ENCODE measurements around the gene TMEM239. TPM values are rescaled to one million over a fixed set of nuclear protein-coding genes. Genes with fewer than 3 reads are reported as not detected.
A peak's percentile ranks its signal among the peaks of the same experiment; 100 is the strongest.
"Not testable (repeated sequence)": the region's sequence is repeated elsewhere in the genome, so short reads cannot be mapped to it uniquely, and the experiment has no call there.

TMEM239 gene
- total RNA-seq (not detected), polyA plus RNA-seq (not detected)
- long read RNA-seq, donor 1 = 0 reads
- long read RNA-seq, donor 2 = 0 reads
- long read RNA-seq, donor 3 = 0 reads
- long read RNA-seq, donor 4 = 0 reads

DNA sequence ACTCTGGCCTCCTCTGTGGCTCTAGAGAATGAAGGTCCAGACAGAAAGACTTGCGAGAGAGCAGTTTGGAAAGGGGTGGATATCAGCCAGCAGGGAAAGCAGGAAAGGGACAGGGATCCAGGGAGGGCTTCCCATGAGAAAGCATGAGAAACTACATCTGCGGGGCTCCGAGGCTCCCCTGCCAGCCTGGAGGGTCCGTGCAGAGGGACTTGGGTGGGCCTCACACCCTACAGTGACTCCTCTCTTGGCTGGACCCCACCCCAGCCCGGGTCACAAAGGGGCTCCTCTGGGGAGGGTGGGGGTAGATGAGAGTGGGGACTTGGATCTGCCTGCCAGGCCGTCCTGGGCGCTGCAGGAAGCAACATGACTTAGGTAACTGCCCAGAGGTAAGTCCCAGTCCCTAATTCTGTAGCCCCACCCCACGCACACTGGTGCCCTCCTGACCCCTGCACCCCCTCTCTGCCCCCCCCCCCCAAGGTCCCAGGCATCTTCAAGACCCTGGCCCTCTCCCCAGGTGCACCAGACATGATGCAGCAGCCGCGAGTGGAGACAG lies at the start of gene TMEM239:
TMEM239 (plus strand) TSS at position 335 of the 553 bp plus-strand sequence; CDS start at position 526, 191 bp downstream.
- H3K9me3 ChIP-seq (ENCODE audit: control insufficient read depth, low read length) = no peaks in the 10 kb centered on the region
- H3K27ac ChIP-seq (ENCODE audit: low read length) = no peak within 1 kb of the TSS
- H3K4me3 ChIP-seq (ENCODE audit: low read length) = no peak within 1 kb of the TSS
- no peaks in the 10 kb centered on the region for H3K4me1 ChIP-seq (ENCODE audit: control insufficient read depth, insufficient read depth, low read length)
- WGBS = 75% methylated on average over 10 of the region's 10 CpGs
- DNase-seq = no peak
- no peak for ATAC-seq
- no peaks in the 10 kb centered on the region for H3K27me3 ChIP-seq (ENCODE audit: control insufficient read depth, insufficient read depth)
- intact Hi-C loops (cut with DNase I) = no loop called here

GRCh38 chr20:2767768-2768631 lies 48.2 kb upstream of the TMEM239 start:
- WGBS = 43% methylated on average over 15 of the region's 15 CpGs
- Histone ChIP-seq H3K4me1 (ENCODE audit: control insufficient read depth, insufficient read depth, low read length) (no peaks in the 10 kb centered on the region), H3K4me3 (ENCODE audit: low read length) (no peak overlapping the region), H3K9me3 (ENCODE audit: control insufficient read depth, low read length) (no peaks in the 10 kb centered on the region), H3K27me3 (ENCODE audit: control insufficient read depth, insufficient read depth) (no peaks in the 10 kb centered on the region), H3K27ac (ENCODE audit: low read length) (no peak overlapping the region)
- intact Hi-C loops (cut with DNase I) = no loop called here
- ATAC-seq (peak; percentile 83 to 89), DNase-seq (peak; percentile 62 to 83 (median 82))

- 45% methylated on average over 5 of the region's 5 CpGs for WGBS
- ATAC-seq = peak; percentile 17 to 32
- H3K4me1 ChIP-seq (ENCODE audit: control insufficient read depth, insufficient read depth, low read length) = no peaks in the 10 kb centered on the region
- no peaks in the 10 kb centered on the region for H3K27me3 ChIP-seq (ENCODE audit: control insufficient read depth, insufficient read depth)
- H3K27ac ChIP-seq (ENCODE audit: low read length) = no peak overlapping the region
- intact Hi-C loops (cut with DNase I) = no loop called here
- no peaks in the 10 kb centered on the region for H3K9me3 ChIP-seq (ENCODE audit: control insufficient read depth, low read length)
- no peak overlapping the region for H3K4me3 ChIP-seq (ENCODE audit: low read length)
- no peak for DNase-seq
Observed at GRCh38 chr20:2768632-2769015, 47.5 kb upstream of the TMEM239 start.

DNA sequence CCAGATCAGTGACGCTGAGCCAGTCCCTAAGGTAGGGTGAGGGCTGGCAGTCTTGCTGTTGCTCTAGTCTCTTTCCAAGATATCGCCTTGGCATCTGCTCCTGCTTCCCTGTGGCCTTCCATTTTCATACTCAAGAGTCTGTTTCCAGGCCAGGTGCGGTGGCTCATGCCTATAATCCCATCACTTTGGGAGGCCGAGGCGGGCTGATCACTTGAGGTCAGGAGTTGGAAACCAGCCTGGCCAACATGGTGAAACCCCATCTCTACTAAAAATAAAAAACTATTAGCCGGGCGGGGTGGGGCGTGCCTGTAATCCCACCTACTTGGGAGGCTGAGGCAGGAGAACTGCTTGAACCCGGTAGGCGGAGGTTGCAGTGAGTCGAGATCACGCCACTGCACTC lies 46.1 kb upstream of the TMEM239 start:
- H3K9me3 ChIP-seq (ENCODE audit: control insufficient read depth, low read length); H3K4me1 ChIP-seq (ENCODE audit: control insufficient read depth, insufficient read depth, low read length); ATAC-seq; H3K4me3 ChIP-seq (ENCODE audit: low read length); H3K27ac ChIP-seq (ENCODE audit: low read length); intact Hi-C loops (cut with DNase I); DNase-seq; H3K27me3 ChIP-seq (ENCODE audit: control insufficient read depth, insufficient read depth): not testable (repeated sequence)
- 93% methylated on average over 12 of the region's 12 CpGs for WGBS

GRCh38 chr20:2771631-2772080 lies 44.5 kb upstream of the TMEM239 start:
- intact Hi-C loops (cut with DNase I) = no loop called here
- WGBS = 34% methylated on average over 12 of the region's 12 CpGs
- Histone ChIP-seq H3K27me3 (ENCODE audit: control insufficient read depth, insufficient read depth) (no peaks in the 10 kb centered on the region), H3K9me3 (ENCODE audit: control insufficient read depth, low read length) (no peaks in the 10 kb centered on the region), H3K4me1 (ENCODE audit: control insufficient read depth, insufficient read depth, low read length) (no peaks in the 10 kb centered on the region), H3K27ac (ENCODE audit: low read length) (no peak overlapping the region), H3K4me3 (ENCODE audit: low read length) (no peak overlapping the region)
- DNase-seq = no peak
- ATAC-seq = peak in 1 of 2 donors; percentile 58

DNA sequence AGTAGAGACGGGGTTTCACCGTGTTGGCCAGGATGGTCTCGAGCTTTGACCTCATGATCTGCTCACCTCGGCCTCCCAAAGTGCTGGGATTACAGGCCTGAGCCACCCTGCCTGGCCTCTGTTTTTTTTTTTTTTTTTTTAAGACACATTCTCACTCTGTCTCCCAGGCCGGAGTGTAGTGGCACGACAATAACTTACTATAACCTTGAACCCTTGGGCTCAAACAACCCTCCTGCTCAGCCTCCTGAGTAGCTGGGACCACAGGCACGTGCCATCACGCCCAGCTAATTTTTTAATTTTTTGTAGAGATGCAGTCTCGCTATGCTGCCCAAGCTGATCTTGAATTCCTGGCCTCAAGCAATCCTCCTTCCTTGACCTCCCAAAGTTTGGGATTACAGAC lies 42.4 kb upstream of the TMEM239 start:
- DNase-seq (no peak), ATAC-seq (no peak)
- no peaks in the 10 kb centered on the region for H3K9me3 ChIP-seq (ENCODE audit: control insufficient read depth, low read length)
- 91% methylated on average over 9 of the region's 9 CpGs for WGBS
- no peak overlapping the region for H3K27ac ChIP-seq (ENCODE audit: low read length)
- H3K4me3 ChIP-seq (ENCODE audit: low read length) = no peak overlapping the region
- no peaks in the 10 kb centered on the region for H3K4me1 ChIP-seq (ENCODE audit: control insufficient read depth, insufficient read depth, low read length)
- intact Hi-C loops (cut with DNase I) = no loop called here
- H3K27me3 ChIP-seq (ENCODE audit: control insufficient read depth, insufficient read depth) = no peaks in the 10 kb centered on the region

DNA sequence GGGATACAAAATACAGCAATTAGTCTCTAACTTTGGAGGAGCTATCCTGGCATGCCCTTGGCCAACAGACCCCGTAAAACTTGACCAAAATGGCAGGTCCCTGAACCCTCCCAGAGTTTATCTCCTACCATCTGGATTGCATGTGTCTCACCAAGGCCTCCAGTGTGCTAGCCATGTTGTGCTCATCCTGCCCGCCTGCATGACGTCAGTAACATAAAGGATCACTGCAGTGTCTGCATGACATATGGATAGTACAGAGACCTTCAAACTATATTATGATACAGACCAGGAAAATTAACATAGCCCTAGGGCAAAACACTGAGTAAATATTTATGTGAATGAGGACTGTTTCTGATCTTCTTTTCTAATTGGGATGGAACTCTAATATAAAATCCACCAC lies 41.0 kb upstream of the TMEM239 start:
- 87% methylated on average over 3 of the region's 3 CpGs for WGBS
- H3K4me3 ChIP-seq (ENCODE audit: low read length) = no peak overlapping the region
- intact Hi-C loops (cut with DNase I) = no loop called here
- no peak for ATAC-seq
- H3K4me1 ChIP-seq (ENCODE audit: control insufficient read depth, insufficient read depth, low read length) = no peaks in the 10 kb centered on the region
- no peak for DNase-seq
- no peaks in the 10 kb centered on the region for H3K9me3 ChIP-seq (ENCODE audit: control insufficient read depth, low read length)
- no peaks in the 10 kb centered on the region for H3K27me3 ChIP-seq (ENCODE audit: control insufficient read depth, insufficient read depth)
- H3K27ac ChIP-seq (ENCODE audit: low read length) = no peak overlapping the region

- WGBS = 82% methylated on average over 10 of the region's 10 CpGs
- intact Hi-C loops (cut with DNase I) = no loop called here
- Histone ChIP-seq H3K9me3 (ENCODE audit: control insufficient read depth, low read length) (no peaks in the 10 kb centered on the region), H3K4me1 (ENCODE audit: control insufficient read depth, insufficient read depth, low read length) (no peaks in the 10 kb centered on the region), H3K4me3 (ENCODE audit: low read length) (no peak overlapping the region), H3K27ac (ENCODE audit: low read length) (no peak overlapping the region), H3K27me3 (ENCODE audit: control insufficient read depth, insufficient read depth) (no peaks in the 10 kb centered on the region)
- no peak for ATAC-seq
- DNase-seq = no peak
Observed at GRCh38 chr20:2778602-2779321, 37.4 kb upstream of the TMEM239 start.

DNA sequence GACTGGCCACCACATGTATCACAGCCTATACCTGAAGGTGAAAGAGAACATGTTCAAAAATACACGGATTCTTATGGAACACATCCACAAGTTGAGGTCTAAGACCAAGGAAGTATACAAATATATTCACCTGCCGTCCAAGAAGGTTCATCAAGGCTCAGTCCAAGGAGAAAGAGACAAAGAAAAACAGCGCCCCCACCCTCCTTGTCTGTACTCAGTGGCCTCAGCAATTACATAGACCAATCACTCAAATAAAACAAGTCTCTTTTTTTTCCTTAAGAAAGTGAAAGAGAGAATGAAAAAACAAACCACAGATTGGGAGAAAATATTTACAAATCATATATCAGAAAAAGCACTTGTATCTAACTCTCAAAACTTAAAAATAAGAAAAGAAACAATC lies 35.2 kb upstream of the TMEM239 start:
- H3K27me3 ChIP-seq (ENCODE audit: control insufficient read depth, insufficient read depth) = no peaks in the 10 kb centered on the region
- no peaks in the 10 kb centered on the region for H3K9me3 ChIP-seq (ENCODE audit: control insufficient read depth, low read length)
- H3K27ac ChIP-seq (ENCODE audit: low read length) = no peak overlapping the region
- no peak for ATAC-seq
- H3K4me1 ChIP-seq (ENCODE audit: control insufficient read depth, insufficient read depth, low read length) = no peaks in the 10 kb centered on the region
- DNase-seq = no peak
- intact Hi-C loops (cut with DNase I) = no loop called here
- no peak overlapping the region for H3K4me3 ChIP-seq (ENCODE audit: low read length)
- WGBS = 30% methylated on average over 3 of the region's 3 CpGs

DNA sequence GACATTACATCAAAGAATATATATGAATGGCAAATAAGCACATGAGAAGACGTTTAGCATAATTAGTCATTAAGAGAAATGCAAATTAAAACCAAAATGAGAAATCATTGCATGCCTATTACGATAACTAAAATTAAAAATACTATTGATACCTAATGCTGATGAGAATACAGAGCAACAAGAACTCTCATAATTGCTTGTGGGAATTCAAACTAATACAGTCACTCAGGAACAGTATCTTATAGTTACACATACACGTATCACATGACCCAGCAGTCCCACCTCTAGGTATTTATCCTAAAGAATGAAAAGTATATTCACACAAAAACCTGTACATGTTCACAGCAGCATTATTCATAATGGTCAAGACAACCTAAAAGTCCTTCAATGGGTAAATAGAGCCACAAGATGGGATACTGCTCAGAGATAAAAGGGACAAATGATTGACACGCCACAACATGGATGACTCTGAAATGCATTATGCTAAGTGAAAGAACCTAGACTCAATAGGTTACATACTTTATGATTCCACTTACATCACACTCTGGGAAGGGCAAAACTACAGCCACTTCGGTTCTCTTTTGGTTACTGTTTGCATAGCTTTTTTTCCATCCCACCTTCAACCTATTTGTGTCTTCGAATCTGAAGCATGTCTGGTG lies 32.1 kb upstream of the TMEM239 start:
- DNase-seq = no peak
- intact Hi-C loops (cut with DNase I) = no loop called here
- no peaks in the 10 kb centered on the region for H3K9me3 ChIP-seq (ENCODE audit: control insufficient read depth, low read length)

More for the DNA sequence above, 32.1 kb upstream of the TMEM239 start:
- Histone ChIP-seq H3K4me1 (ENCODE audit: control insufficient read depth, insufficient read depth, low read length) (no peaks in the 10 kb centered on the region), H3K27me3 (ENCODE audit: control insufficient read depth, insufficient read depth) (no peaks in the 10 kb centered on the region), H3K4me3 (ENCODE audit: low read length) (no peak overlapping the region), H3K27ac (ENCODE audit: low read length) (no peak overlapping the region)
- no peak for ATAC-seq
- WGBS = 83% methylated on average over 6 of the region's 6 CpGs

Data from right cardiac atrium (tissue), 5 donors.